Uterus (tissue), 2 donors: ENCODE measurements around the gene TRIM74.
"Not testable (repeated sequence)": the region's sequence is repeated elsewhere in the genome, so short reads cannot be mapped to it uniquely, and the experiment has no call there.

Experiments
- POLR2A ChIP-seq, 2 donors: fragments of 450-650 bp; IDR thresholded peaks; one replicate each; pipeline ENCODE4 v1.6.1; 2016; ENCODE audit warnings: antibody characterized with exemption in 2 of 2, mild to moderate bottlenecking in 1 of 2, moderate library complexity in 1 of 2
- TF ChIP-seq, protein P1 (sequence below), 4 experiments: fragments of 200-600 bp in 2 of 4; fragments of 450-650 bp in 2 of 4; sonication (generic) in 2 of 4; IDR thresholded peaks; one replicate each; pipeline ENCODE4 v1.5.1; 2016 to 2019; ENCODE audit warnings: antibody characterized with exemption in 4 of 4, mild to moderate bottlenecking in 2 of 4, moderate library complexity in 1 of 4

DNA sequence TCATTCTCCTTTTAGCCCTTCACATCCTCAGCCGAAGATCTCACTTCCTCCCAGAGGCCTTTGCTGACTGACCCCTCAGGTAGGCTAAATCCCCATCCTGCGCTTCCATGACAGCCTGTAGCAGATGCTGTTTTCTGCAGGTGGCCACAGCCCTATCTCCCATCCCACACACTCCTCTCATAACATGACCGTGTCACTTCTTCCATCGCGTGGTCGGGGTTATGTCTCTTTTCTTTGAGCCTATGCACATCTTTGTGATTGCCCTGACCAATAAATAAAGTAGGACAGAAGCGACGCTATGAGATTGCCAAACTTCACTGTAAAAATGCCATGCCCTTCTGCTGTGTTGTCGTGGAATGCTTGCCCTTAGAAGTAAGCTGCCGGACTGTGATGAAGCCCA is 55.5 kb downstream of the TRIM74 start:
- TF ChIP-seq, protein P1, sequence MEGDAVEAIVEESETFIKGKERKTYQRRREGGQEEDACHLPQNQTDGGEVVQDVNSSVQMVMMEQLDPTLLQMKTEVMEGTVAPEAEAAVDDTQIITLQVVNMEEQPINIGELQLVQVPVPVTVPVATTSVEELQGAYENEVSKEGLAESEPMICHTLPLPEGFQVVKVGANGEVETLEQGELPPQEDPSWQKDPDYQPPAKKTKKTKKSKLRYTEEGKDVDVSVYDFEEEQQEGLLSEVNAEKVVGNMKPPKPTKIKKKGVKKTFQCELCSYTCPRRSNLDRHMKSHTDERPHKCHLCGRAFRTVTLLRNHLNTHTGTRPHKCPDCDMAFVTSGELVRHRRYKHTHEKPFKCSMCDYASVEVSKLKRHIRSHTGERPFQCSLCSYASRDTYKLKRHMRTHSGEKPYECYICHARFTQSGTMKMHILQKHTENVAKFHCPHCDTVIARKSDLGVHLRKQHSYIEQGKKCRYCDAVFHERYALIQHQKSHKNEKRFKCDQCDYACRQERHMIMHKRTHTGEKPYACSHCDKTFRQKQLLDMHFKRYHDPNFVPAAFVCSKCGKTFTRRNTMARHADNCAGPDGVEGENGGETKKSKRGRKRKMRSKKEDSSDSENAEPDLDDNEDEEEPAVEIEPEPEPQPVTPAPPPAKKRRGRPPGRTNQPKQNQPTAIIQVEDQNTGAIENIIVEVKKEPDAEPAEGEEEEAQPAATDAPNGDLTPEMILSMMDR (IDR thresholded peaks at IDR 0.05) = not testable (repeated sequence)
- TF ChIP-seq POLR2A (IDR thresholded peaks at IDR 0.05) = not testable (repeated sequence)
